ENCODE data around the gene CFAP73.
"Not testable (repeated sequence)": the region's sequence is repeated elsewhere in the genome, so short reads cannot be mapped to it uniquely, and the experiment has no call there.

Gene CFAP73

DNA sequence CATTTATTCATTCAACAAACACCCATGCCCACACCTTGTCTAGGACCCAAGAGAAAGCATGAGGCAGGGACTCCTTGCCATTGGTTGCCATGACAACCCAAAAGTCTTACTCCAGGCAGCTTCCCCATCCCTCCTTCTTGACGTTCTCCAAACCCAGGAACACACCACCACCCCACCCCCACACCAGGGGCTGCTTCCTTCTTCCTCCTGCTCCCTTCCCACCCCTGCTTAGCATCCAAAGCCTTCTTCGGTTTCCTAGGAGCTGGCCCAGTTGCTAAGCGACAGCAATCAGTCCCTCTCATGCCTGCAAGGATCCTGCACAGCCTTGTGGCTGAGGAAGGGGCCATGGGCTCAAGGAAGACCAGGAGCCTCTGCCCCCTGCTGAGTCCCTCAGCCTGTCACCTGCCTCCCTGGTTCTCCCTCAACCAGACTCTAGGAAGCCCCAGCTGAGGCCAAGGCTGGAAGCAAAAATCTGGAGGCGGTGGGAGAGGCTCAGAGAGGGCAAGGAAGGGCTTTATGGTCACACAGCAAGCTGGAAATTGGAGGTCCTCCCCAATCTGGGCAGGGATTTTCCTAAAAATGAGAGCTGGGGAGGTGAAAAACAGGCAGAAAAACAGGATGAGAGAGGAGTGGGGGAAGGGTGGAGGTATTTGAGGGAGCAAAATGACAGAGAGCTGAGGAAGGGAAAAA, 29.4 kb upstream of the CFAP73 start:
- no peak for DNase-seq (ENCODE audit: low spot score)

DNA sequence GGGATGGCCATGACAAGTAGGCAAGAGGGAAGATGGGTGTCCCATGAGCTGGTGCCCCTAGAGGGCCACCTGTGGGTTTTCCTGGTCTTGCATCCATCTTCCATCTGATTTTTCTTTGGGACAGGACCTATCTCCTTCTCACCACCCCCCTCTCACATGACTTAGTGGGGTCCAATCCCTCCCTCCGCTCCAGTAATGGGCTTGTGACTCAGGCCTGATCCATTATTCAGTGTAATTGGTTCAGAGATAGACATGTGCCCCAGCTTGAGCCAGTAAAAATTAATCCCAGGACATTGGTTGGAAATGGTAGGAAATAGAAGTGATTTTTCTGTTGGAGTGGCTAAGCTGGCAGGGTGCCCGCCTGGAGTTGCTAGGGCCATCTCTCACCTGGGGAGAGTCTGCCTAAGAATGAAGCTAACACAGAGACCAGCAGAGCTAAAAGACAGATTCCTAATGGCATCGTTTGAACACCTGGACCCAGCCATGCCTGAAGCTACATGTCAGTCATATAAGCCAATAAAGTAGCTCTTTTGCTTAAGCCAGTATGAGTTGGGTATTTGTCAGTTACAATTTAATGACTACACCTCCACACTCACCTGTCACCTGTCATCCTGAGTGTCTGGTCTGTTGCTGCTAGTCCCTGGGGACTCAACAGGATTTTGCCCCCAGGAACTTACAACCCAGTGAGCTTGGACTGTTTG, 28.7 kb upstream of the CFAP73 start:
- no peak for DNase-seq (ENCODE audit: low spot score)

DNA sequence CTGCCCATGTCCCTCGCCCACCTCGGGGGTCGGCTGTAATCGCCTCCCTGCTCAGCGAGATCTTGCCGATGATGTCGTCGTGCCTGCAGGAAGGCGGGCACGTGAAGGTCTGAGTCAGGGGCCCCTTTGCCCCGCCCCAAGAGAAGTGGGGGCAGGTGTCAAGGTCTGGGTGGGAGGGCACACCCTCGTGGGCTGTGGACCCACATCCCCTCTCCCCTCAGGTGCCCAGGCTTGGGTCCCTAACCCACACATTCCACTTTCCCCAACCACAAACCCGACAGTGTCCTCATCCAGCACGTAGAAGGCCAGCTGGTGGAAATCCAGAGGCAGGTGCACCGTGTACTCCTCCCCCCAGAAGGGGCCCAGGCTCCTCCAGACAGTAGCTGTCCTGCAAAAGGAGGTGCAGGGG, 21.7 kb upstream of the CFAP73 start:
- no peak for DNase-seq (ENCODE audit: low spot score)

- DNase-seq (ENCODE audit: low spot score): no peak
Measured at GRCh38 chr12:113128802-113129663, 20.5 kb upstream of the CFAP73 start.

DNA sequence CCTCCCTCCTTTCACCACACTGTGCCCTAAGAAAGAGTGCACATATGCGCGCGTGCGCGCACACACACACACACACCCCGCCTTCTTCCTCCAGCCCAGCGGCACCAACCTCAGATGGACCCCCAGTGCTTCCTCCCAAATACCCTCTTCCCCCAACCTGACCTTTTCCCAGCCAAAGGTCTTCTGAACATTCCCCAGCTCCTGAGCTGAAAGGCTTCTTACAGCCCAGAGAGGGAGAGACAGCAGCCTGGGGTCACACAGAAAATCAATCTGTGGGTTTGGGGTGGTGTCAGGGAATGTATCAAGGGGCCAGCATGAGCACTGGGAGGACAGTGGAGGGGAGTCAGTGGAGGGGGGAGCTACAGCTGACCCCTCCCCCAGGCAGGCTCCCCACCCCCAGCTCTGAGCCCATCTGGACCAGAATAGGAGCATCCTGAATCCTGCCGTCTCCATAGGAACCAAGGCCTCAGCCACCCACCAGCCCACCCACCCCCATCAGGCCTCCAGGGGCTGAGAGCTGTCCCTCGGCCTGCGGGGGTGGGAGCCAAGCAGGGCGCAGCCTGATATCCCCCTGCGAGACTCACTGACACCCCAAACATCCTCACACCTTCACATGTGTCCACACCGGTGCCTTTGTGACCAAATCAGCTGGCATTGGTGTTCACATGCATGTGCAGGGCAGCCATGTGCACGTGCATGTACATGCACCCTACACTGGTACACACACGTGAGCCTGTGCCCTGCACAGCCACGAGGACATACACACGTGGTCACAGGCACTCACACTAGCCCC, 19.7 kb upstream of the CFAP73 start:
- no peak for DNase-seq (ENCODE audit: low spot score)

GRCh38 chr12:113130457-113131135, 18.9 kb upstream of the CFAP73 start:
- DNase-seq (ENCODE audit: low spot score): no peak

DNA sequence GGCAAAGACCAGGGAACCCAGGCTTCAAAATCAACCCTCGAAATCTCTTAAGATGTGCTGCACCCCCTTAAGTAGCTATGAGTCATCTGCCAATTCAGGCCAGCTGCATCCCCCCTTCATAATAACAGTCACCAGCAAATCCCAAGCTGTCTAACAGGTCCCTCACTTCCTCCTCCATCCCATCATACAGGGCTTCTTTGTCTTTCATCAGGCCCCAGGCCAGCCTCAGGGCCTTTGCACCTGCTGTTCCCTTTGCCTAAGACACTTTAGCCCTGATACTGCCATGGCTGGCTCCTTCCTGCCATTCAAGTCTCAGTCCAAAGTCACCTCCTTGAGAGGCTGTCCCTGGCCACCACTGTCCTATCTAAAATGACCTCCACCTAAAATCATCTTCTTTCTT, 18.0 kb upstream of the CFAP73 start:
- DNase-seq (ENCODE audit: low spot score): no peak

- no peak for DNase-seq (ENCODE audit: low spot score)
Measured at GRCh38 chr12:113133036-113133435, 16.5 kb upstream of the CFAP73 start.

DNA sequence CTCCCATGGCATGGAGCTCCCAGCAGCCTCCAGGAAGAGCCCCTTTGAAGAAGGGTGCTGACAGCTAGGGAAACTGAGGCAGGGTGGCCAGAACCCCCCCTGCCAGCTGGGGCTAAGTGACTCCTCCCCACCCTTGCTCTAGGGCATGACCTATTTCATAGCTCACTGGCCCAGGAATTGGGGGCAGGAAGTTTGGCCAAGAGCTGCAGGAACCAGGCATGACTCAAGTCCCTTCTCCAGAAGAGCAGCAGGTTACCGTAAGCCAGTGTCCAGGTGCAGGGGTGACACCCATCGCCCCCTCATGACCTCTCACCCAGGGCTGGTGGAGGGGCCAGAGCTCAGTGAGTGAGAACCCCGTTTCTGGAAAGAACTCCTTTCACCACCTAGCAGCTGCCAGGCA, 15.9 kb upstream of the CFAP73 start:
- no peak for DNase-seq (ENCODE audit: low spot score)

DNA sequence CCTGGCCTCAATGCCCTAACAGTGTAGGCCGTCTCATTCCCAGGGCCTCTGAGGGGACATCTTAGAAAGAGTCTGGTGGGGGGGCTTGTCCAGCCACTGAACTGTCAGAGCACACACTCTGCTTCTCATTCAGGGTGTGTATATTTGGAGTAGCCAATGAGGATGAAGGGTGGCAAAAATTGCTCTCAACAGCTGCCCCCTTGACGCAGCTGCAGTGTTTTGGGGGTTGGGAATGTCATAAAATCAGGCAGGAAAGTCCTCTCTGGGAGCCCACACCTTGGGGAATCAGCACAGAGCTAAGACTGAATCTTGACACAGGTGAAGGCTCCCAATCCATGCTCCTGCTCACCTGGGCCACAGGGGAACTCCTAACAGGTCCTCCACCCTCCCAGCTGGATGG, 15.5 kb upstream of the CFAP73 start:
- DNase-seq (ENCODE audit: low spot score): no peak

DNA sequence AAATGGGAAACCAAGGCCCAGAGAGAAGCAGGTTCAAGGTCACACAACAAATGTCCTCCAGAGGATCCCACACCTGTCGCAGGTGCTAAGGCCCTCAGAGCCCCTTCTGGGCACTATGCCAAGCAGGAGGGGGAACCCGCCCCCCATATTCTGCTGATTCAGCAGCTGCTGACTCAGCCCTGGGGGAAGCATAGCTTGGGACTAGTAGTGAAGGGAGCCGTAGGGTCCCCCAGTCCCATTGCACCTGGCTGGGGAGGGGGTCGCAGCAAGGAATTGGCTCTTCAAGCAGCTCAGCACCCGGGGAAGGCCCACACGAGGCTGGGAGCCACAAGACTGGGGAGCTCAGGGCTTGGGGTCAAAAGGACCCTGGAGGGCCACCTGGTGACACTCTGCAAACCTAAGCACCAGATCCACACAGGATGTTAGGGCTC, 15.0 kb upstream of the CFAP73 start:
- DNase-seq (ENCODE audit: low spot score): no peak

GRCh38 chr12:113135178-113136127, 14.1 kb upstream of the CFAP73 start, which contains the start of gene RASAL1:
RASAL1 (minus strand) TSS chr12:113135761; CDS start chr12:113135462, 299 bp downstream.
- peak; percentile 61 for DNase-seq (ENCODE audit: low spot score)

DNA sequence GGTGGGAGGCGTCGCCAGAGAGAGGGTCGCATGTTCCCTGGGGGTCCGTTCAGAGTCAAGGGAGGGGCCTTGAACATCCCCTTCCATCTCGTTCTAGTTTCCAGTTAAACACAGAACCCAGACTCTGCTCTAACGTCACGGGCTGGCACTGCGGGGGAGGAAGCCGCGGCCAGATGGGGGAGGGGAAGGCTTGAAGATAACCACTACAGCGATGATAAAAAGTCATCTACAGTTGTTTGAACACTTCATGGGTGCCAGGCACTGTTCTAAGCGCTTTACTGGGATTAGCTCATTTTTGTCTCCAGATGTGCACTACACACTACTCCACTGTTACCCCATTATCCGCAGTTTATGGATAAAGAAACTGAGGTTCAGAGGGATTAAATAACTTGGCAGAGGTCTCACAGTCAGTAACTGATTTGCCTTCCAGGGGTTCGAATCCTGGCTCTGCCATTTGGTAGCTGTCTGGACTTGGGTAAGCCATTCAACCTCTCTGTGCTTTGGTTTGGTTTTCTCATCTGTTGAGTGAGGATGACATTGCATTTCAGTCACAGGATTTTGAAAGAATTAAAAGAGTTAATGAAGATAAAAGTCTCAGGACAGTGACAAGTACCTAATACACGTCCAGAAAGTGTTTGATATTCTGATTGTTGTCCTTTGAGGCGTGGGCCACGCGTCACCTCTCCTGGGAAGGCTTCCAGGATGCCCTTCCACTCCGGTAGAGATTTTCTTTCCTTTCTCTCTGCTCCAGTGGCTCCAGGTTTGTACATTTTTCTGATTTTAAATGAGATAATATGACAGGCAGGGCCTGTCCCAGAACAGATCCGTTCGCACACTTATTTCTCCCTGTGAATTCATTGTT, 13.2 kb upstream of the CFAP73 start:
- peak; percentile 17 for DNase-seq (ENCODE audit: low spot score)

- no peak for DNase-seq (ENCODE audit: low spot score)
Measured at GRCh38 chr12:113136990-113137511, 12.5 kb upstream of the CFAP73 start.

DNA sequence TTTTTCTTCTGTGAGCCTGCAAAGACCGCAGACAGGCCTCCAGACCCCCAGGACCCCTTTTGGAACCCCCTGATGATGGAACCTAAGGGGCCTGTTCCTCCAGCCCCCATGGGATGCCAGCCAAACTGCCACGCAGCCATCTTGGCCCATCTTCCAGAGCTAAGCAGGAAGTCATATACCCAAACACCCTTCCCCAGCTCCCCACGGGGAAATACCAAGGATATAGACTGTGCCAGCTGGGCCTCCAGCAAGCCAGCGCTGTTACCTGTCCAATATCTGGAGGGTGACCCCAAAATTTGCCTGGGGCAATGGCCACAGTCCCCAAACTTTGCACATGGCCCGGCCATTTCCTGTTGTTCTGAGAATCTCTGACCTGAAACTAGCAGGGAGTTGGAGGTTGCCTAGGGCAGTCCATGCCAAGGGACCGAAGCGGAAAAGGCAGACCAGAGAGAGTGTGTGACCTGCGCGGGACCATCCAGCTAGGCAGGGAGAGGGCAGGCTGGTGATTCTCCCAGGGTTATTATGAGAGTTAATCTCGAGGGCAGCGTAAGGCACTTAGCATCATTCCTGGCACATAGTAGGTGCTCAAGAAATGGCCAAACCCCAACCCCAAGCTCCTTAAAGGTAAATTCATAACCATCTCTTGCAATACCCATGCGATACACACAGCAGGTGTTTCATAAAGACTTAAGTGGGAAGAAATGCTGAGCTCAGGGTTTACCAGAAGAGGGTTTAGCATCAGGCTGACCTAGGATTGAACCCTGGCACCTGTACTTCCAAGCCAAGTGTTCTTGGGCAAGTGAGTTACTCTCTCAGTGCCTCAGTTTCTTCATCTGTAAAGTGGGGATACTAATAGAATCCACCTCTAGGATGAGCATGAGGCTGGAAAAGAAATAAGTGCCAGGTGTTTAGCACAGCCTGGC, 11.4 kb upstream of the CFAP73 start:
- DNase-seq (ENCODE audit: low spot score): no peak

GRCh38 chr12:113138826-113139225, 10.7 kb upstream of the CFAP73 start:
- DNase-seq (ENCODE audit: low spot score): no peak

DNA sequence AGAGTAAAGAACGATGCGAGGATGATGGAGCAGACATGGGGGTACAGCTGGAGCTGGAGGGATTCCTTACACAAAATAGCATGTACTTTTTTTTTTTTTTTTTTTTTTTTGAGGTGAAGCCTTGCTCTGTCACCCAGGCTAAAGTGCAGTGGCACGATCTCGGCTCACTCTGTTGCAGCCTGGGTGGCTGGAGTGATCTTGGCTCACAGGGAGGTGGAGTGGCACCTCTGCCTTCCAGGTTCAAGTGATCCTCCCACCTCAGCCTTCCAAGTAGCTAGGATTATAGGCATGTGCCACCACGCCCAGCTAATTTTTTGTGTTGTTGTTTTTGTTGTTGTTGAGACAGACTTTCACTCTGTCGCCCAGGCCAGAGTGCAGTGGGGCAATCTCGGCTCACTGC, 8.8 kb upstream of the CFAP73 start:
- DNase-seq (ENCODE audit: low spot score): no peak

GRCh38 chr12:113141716-113142115, 7.8 kb upstream of the CFAP73 start:
- DNase-seq (ENCODE audit: low spot score): not testable (repeated sequence)

All from CD4-positive, alpha-beta T cell treated with Interleukin-15 for 4 hours (primary cell).